Omental fat pad (tissue), 4 donors: ENCODE data around the gene DYNLT3. TPM values are rescaled to one million over a fixed set of nuclear protein-coding genes. Genes with fewer than 3 reads are reported as not detected.

ENCODE experiments used
- ATAC-seq: fragments of 150-250 bp; one replicate; pipeline ENCODE4 v1.9.1; 2016; ENCODE audit warnings: mild to moderate bottlenecking, moderate library complexity; ENCODE audit not compliant: low FRiP score
- DNase-seq: peaks from one replicate; pipeline ENCODE4 v3.0.0-alpha.2; 2019; ENCODE audit warnings: low spot score
- small RNA-seq: library from RNA; depleted of rRNA; stranded (forward); fragments of <200 nt; gene quantifications from one replicate; pipeline ENCODE3, GENCODE V24; 2016
- total RNA-seq, 4 donors: library from RNA; depleted of rRNA; stranded (reverse); fragments of >200 nt; gene quantifications; one replicate each; pipeline ENCODE4 v1.1.0, GENCODE V29; 2016
- TF ChIP-seq, protein P1 (sequence below), 3 donors: fragments of 450-650 bp; IDR thresholded peaks; one replicate each; pipeline ENCODE4 v1.5.1; 2016 to 2017; ENCODE audit warnings: antibody characterized with exemption in 3 of 3, mild to moderate bottlenecking in 3 of 3, moderate library complexity in 2 of 3

Gene DYNLT3
- total RNA-seq, 4 donors from 2014 or later, result 22.3 to 32.1 (median 27.0) TPM

DNA sequence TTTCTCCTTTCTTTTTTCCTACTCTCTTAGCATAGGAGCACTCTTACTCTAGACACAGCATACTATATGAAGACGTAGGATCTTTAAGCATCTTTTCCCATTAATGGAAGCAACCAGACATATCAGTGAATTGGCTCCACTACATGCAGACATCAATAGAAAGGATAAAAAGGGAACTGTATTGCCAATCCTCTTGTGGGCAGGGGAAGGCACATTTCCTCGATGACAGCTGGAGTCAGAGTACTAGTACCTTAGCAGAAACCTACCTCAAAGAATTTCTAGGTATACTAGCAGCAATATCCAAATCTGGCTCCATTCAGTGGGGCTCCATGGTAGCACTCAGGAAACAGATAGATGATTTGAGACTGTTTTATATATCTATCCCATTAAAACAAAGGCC, 47.4 kb downstream of the DYNLT3 start:
- TF ChIP-seq, protein P1, sequence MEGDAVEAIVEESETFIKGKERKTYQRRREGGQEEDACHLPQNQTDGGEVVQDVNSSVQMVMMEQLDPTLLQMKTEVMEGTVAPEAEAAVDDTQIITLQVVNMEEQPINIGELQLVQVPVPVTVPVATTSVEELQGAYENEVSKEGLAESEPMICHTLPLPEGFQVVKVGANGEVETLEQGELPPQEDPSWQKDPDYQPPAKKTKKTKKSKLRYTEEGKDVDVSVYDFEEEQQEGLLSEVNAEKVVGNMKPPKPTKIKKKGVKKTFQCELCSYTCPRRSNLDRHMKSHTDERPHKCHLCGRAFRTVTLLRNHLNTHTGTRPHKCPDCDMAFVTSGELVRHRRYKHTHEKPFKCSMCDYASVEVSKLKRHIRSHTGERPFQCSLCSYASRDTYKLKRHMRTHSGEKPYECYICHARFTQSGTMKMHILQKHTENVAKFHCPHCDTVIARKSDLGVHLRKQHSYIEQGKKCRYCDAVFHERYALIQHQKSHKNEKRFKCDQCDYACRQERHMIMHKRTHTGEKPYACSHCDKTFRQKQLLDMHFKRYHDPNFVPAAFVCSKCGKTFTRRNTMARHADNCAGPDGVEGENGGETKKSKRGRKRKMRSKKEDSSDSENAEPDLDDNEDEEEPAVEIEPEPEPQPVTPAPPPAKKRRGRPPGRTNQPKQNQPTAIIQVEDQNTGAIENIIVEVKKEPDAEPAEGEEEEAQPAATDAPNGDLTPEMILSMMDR (IDR thresholded peaks at IDR 0.05), result no peak
- ATAC-seq, result no peak
- DNase-seq, result no peak

DNA sequence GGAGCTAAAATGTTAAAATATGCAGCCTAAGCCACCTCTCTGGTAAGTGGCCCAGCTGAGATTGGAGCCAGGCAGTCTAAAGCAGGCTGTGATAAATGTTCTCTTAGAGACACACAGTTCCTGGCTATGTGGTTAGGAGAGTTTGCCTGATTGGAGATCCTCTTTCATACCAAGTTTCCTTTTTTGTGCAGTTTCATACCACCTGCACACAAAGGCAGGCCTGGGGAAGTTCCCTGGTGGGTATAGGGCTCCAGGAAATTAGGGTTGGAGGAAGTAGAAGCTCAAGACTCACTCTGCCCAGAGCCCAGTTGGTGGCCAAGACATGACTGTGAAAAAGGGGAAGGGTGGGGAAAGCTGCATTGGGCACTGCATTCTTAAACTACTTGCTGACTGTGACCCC, 50.6 kb downstream of the DYNLT3 start:
- DNase-seq (no peak), ATAC-seq (no peak)
- TF ChIP-seq, protein P1 (IDR thresholded peaks at IDR 0.05), result no peak

DNA sequence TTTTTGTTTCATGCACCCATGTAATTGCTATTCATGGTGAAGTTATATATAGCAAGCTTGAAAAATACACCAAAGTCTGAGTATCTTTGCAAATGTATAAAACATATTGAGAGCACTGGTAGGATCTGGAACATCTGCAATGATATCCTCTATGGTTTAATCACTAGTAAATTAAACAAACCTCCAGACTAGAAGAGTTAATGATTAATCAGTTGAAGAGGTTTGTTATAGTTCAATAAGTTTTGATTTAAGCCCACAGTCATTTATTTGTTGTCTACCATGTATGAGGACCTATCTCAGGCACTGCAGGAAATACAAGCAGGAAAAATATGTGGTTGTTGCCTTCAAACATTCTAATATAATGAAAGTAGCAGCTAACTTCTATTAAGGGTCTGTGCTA, 51.1 kb downstream of the DYNLT3 start:
- TF ChIP-seq, protein P1 (IDR thresholded peaks at IDR 0.05), result no peak
- ATAC-seq, result no peak
- no peak for DNase-seq

Small RNA genes lying within 50 kb of the gene (small RNA-seq; reads per million reads assigned to genes)
- gene RNU6-49P, result not detected

Other genes with a start within 250 kb of the DYNLT3 start
- gene XK, start 161.8 kb downstream of the DYNLT3 start, total RNA-seq, result under 1 TPM in 3 of 4 donors, not detected in 1; 0.09 to 0.38 (median 0.16) TPM
- 10 to 100 TPM; 47.3 to 71.9 (median 51.7) TPM for gene CYBB, start 67.5 kb downstream of the DYNLT3 start, total RNA-seq
- gene SYTL5, start 159.0 kb upstream of the DYNLT3 start, total RNA-seq, result under 1 TPM in 1 of 4 donors, not detected in 3; 0.09 TPM